OCI-LY3 (cell line): ENCODE data around the gene PIM2.

ENCODE experiments used
- EZH2phosphoT487 ChIP-seq: fragments of 200-600 bp; shearing (Covaris generic); IDR thresholded peaks from 2 replicates; pipeline ENCODE4 v1.6.1; 2018; ENCODE audit warnings: antibody characterized with exemption, mixed run types, low read depth
- TF ChIP-seq, protein P1 (sequence below): fragments of 200-600, 300-600 bp; sonication (generic); IDR thresholded peaks from 2 replicates; pipeline ENCODE4 v1.5.1; 2014; ENCODE audit warnings: antibody characterized with exemption, low read length, low read depth

DNA sequence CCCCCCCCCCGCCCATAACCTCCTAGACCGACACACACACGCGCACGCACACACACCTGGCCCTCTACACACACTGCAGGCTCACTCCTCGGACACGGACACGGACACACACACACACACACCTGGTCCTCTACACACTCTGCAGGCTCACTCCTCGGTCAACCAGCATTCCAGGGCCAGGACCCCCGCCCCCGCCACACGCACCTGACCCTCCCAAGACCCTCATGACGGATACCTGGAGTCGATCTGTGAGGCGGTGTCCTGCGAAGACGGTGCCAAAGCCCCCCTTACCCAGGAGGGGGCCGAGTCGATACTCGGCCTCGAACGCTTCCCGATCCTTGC, 552 bp downstream of the PIM2 start:
- TF ChIP-seq, protein P1, sequence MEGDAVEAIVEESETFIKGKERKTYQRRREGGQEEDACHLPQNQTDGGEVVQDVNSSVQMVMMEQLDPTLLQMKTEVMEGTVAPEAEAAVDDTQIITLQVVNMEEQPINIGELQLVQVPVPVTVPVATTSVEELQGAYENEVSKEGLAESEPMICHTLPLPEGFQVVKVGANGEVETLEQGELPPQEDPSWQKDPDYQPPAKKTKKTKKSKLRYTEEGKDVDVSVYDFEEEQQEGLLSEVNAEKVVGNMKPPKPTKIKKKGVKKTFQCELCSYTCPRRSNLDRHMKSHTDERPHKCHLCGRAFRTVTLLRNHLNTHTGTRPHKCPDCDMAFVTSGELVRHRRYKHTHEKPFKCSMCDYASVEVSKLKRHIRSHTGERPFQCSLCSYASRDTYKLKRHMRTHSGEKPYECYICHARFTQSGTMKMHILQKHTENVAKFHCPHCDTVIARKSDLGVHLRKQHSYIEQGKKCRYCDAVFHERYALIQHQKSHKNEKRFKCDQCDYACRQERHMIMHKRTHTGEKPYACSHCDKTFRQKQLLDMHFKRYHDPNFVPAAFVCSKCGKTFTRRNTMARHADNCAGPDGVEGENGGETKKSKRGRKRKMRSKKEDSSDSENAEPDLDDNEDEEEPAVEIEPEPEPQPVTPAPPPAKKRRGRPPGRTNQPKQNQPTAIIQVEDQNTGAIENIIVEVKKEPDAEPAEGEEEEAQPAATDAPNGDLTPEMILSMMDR = no peak
- TF ChIP-seq EZH2phosphoT487 = no peak
